HG02642 (cell line): ENCODE measurements around the gene RBMS1.

Source experiments
- ATAC-seq: cut with Tn5 transposase; IDR thresholded peaks from one replicate; pipeline ENCODE4 v1.9.1; 2021; ENCODE audit warnings: mild to moderate bottlenecking; ENCODE audit not compliant: unreplicated experiment, poor library complexity

RBMS1 gene

DNA sequence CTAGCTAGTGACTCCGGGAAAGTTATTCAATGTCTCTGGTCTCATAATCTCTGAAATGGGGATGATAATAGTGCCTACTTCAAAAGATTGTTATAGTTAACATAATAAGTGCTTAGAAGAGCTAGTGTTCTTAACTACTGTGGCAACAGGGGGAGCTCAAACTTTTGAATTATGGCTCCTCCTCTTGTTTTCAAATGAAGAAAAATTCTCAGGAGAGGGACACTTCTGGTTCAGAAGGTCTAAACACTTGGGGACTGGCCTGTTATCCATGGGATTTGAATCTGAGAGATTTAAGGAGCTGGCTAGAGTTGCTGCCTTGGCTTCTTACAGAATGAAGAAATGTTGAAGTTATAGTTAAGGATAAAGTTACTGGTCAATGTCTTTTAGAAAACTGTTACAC, 201.4 kb downstream of the RBMS1 start:
- no peak for ATAC-seq

DNA sequence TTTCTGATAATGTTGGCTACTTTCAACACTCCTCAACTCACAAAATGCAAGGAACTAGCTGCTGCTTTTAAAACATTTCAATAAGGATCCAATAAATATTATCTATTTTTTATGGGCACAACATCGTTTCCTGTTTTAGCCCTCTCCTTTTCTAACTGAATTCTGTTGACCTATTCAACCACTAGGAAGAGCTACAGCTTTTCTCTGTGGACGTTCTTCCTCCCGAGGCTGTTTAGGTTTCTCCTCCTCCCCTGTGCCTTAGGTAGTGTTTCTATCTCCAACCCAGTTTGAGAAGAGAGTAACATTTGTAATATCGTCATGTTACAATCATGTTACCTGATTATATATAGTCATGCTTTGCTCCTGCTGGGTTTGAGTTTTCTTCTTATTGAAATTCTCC, 202.2 kb downstream of the RBMS1 start:
- ATAC-seq: no peak

GRCh38 chr2:160290598-160290997, 203.0 kb downstream of the RBMS1 start:
- ATAC-seq: no peak

DNA sequence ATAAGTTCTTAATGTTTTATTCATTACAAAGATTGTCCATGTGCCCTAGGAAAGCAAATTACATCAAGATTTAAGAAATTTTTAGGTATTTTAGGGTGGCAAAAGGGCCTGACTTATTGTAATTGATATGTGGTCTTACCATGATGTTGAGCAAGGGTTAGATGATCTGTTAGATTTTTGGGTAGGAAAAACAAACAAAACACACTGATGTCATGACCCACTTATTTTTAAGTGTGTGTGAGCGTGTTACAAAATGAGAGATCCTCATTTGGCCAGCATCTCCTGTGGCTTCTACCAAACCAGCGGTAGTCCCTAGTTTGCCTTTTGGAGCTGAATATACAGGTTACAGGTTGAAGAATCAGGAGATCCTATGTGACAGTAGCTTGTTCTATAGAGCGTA, 203.8 kb downstream of the RBMS1 start:
- no peak for ATAC-seq

GRCh38 chr2:160289126-160289525, 204.5 kb downstream of the RBMS1 start:
- no peak for ATAC-seq

DNA sequence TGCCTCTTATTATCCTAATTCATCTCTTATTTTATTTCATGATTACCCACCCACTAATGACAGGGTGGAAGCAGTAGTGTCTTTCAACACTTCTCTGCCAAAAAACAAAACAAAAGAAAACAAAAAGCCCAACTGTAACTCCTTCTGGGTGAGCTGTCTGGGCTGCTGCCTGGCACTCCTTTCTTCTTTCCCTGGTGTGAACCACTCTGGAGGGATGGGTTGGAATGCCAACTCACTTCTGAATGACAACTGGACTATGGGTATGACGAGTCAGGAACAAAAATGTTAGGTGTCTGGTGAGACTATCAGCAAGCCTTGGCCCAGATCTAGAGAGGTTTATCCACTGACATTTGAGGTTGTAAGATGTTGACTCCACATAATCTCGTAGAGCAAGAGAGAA, 205.3 kb downstream of the RBMS1 start:
- no peak for ATAC-seq

DNA sequence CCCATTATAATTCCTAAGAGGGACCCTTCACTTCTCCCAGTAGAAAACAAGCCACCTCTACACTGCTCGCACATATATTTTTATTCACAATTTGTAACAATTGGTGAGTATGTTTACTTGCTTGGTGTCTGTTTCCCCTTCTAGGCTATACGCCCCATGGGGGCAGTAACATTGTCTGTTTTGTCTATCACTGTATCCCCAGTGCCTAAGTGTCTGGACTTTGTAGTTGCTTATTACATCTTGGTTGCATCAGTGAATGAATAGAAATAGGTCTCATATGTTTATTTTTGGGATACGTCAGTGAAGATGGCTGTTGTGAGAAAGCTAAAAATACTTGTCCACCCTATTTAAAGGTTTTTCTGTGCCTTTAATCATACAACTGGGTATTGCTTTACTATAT, 206.1 kb downstream of the RBMS1 start:
- no peak for ATAC-seq

- no peak for ATAC-seq
These were observed 207.1 kb downstream of the RBMS1 start for GRCh38 chr2:160286551-160286950.

GRCh38 chr2:160283675-160284074, 209.9 kb downstream of the RBMS1 start:
- no peak for ATAC-seq

DNA sequence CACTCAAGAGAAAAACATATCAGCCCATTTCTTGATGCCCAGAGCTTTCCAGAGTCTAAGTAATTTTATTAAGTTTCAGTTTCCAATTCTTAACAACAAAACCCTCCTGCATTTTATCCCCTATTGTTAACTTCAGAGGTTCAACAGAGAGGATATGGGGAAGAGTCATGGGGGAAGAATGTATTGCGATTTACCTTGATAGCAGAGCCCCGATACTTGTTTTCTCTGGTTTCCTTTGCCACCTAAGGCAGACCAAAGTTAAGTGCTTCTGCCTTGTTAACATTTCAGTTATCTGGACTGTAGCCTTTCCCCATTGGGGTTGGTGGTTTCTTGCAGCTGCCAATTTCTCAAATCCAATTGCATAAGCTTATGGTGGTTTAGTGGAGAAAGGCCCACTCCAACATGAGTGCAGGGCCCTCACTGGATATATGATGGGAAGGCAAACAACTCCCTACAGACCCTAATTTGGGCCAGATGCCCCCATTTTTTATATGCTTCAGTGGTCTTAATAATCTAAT, 211.5 kb downstream of the RBMS1 start:
- ATAC-seq: no peak

DNA sequence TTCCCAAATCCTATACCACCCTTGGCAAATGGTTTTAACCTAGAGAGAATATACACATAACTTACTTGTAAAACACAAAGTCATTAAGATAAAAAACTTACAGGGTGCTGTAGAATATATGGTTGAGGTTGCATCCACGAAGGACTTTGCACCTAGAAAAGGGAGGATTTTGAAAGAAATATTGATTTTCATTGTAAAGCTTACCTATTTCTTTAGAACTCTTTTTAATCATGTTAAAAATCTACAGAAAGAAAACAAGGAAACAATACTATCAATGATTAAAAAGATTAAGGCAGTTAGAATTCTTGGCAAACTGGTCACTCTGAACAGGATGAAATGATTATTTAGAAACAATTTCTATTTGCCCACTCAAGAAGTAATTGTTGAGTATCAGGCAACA, 212.4 kb downstream of the RBMS1 start:
- ATAC-seq: no peak

DNA sequence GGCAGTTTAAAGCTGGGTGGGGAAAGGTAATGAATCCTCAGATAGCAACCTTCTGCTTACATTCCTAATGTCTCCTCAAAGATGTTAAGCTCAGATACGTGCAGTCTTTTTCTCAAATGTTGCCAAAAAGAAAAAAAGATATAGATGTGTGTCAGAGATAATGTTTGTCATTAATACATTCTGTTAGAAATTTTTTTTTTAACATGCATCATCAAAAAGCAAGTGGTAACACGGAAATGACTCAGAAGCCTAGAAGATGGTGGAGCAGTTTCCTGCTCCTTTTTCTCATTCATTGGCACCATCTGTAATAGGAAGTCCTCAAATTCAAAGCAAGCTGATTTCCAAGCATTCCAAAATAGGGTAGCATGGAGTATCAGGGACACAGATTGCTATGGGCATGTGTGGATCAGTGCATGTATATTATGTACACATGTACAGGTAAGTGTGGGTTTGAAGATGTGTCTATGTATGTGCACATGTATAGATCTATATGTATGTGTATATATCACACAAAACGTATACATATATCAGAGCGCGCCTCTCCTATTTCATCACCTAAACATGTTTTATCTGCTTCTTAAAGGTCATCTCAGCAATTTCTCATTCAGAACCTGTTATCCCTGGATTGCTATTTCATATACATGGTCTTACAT, 213.7 kb downstream of the RBMS1 start:
- no peak for ATAC-seq

DNA sequence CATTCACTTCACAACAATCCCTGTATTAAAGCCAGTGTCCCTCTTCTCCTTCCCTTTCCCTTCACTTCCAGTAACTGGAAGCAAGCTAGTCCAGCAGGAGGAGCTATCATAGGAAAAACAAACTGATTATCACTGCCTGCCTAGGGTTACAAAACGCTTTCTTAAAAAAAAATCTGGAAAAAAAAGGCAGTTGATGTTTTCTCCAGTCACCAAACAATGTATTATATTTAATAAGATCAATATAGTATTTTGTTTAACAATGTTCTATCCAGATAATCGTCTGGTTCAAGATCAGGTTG, 214.8 kb downstream of the RBMS1 start:
- no peak for ATAC-seq

GRCh38 chr2:160278101-160278878, 215.3 kb downstream of the RBMS1 start:
- ATAC-seq: peak; percentile 74

GRCh38 chr2:160277151-160277550, 216.5 kb downstream of the RBMS1 start:
- no peak for ATAC-seq

- ATAC-seq: no peak
These were observed 218.0 kb downstream of the RBMS1 start for GRCh38 chr2:160275656-160276055.

GRCh38 chr2:160271171-160272086, 222.2 kb downstream of the RBMS1 start:
- ATAC-seq: no peak

GRCh38 chr2:160270571-160271113, 223.0 kb downstream of the RBMS1 start:
- ATAC-seq: no peak

DNA sequence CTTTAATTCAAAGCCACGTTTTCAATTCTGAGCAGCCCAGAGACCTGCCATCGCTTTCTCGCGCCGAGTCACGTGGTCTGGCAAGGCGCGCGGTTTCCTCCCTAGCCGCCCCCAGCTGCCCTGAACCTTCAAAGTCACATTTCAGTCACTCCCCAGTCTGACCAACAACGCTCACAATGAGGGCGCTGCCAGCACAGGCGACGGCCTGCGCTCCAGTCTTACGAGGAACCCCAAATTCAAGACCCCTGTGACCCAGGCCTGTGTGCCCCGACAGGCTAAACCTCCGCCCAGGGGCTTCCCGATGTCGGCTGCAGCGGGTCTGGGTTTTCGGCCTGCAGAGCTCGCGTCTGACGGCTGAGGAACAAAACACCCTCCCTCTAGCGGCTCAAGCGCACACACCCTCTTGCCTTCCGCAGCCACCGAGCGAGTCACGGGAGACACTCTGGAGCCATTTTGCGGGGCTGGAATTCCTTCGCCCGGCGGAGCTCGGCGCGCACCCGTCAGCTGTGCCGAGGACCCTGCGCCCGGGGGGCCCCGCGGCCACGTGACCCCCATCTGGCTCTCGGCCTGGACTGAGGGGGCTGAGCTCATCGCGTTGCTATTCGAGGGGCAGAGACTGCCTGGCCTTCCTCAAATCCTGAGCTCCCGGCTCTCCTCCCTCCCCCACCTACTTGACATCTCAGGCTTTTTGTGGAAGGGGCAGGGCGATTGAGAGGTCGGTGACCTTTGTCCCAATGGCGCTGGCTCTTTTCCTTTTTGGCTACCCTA, 223.6 kb downstream of the RBMS1 start:
- peak; percentile 96 for ATAC-seq

DNA sequence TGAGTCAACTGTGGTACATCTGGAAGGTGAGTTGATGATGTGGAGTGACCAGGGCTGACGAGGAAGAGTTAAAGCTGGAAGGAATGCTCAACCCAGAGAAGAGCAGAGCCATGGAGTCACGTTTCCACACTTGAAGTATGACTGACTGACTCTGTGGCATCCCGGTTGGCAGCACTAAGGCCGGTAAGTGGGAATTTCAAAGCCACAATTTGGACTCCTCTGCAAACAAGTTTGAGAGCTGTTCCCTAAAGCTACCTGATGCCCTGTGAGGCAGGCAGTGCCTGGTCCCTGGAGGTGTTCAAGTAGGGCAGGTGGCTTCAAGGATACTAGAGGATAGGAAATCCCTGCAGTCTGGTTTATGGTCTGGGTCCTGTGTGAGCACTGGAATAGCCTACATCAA, 224.2 kb downstream of the RBMS1 start:
- peak; percentile 10 for ATAC-seq
